ENCODE results near the gene CNKSR3.

GRCh38 chr6:154504102-154504501 lies 6.4 kb downstream of the CNKSR3 start:
- TF ChIP-seq CTCF (IDR thresholded peaks at IDR 0.05): no peak
- TF ChIP-seq EZH2 (IDR thresholded peaks at IDR 0.05): no peak
